Subcutaneous adipose tissue (tissue), 4 donors: ENCODE results near the gene BOC. TPM values are rescaled to one million over a fixed set of nuclear protein-coding genes. Genes with fewer than 3 reads are reported as not detected.

Experiments used
- CTCF ChIP-seq: fragments of 450-650 bp; IDR thresholded peaks from one replicate; pipeline ENCODE4 v1.5.1; 2016; ENCODE audit warnings: low read depth, mild to moderate bottlenecking, control low read depth, antibody characterized with exemption, moderate library complexity
- total RNA-seq, 4 donors: library from RNA; depleted of rRNA; stranded (reverse); fragments of >200 nt; gene quantifications; one replicate each; pipeline ENCODE4 v1.1.0, GENCODE V29; 2016

Gene BOC
- total RNA-seq, 4 donors from 2014 or later, result 15.1 to 46.5 (median 28.4) TPM

DNA sequence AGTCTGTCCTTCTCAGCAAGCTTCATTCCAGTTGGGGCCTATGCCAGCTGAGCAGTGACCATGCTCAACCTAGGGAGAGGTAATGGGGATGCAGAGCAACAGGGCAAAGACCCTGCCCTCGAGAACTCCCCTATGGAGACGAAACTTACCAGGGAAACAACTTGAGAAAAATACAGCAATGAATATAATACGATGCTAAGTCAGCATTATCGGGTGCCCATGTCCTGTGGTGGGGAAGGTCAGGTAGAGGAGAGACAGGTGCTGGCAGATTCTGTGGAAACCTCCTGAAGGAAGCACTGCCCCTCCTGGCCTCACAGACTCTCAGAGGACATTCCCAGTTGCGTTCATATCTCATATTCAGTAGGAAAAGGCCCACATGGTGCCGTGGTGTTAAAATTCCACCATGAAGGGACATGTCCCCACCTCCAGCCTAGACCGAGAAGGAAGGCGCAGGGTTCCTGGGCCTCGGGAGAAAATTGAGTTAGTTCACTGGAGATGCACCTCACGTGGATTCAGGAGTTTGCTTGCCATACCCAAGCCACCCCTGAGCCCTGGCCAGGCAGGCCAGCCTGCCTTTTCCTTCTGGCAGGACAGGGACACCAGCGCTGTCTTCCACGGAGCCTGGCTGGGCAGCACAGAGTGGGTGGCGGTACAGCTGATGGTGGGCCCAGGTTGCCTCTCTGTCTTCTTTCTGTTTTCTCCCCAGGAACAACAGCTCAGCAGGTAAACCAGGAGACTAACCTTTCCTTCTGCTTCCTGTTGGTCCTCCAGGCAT lies 62.4 kb downstream of the BOC start:
- TF ChIP-seq CTCF, result no peak

GRCh38 chr3:113274425-113275257 lies 63.3 kb downstream of the BOC start:
- no peak for TF ChIP-seq CTCF

DNA sequence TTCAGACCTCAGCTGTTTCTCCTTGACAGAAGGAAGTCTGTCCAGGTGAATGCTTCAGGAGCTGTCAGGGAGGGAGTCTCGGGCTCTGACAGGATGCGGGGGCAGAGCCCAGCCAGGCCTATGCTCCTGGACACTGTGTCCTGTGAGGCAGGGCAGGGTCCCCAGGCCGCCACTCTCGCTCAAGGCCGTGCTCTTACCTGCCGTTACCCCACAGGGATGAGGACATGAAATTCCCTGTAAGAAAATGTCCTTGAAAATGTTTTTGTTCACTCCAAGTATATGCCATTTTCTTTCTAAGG lies 63.9 kb downstream of the BOC start:
- no peak for TF ChIP-seq CTCF

GRCh38 chr3:113275583-113275928 lies 64.2 kb downstream of the BOC start:
- no peak for TF ChIP-seq CTCF

DNA sequence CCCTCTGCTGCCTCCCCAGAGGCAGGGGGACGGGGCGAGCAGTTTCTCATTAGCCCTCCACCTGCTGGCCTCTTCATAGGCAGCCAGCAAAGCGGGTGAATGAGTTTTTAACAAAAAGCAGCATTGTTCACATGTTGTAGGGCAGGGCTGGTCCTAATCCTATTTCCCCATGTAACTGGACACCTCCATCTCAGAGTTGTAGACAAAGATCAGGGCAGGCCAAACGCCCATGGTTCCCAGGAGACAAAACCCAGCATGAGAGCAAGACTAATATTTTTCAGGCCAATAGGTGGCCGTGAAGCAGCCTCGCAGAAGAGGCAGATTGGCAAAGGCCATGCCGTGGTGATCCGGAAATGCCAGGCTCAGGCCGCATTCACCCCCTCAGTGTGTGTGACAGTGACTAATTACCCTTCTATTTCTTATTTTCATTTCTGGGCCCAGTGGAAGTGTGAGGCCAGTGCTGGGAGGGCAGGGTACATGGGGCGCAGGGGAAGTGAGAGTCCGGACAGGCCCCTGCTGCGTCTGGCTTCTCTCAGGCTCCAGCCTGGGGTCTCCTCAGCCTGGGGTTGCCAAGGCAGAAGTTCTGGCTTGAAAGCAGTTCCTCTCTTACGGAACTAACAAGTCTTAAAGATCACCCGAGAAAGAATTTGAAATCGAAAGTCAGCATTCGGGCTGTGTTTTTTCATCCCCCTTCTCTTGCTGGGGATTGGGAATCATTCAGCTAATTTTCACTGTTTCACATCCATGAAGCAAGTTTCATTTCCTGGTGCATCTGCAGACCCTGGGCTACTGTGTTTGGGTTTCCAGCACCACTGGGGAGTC lies 64.8 kb downstream of the BOC start:
- TF ChIP-seq CTCF, result no peak

- TF ChIP-seq CTCF, result no peak
Observed at GRCh38 chr3:113276751-113277080, 65.4 kb downstream of the BOC start.

DNA sequence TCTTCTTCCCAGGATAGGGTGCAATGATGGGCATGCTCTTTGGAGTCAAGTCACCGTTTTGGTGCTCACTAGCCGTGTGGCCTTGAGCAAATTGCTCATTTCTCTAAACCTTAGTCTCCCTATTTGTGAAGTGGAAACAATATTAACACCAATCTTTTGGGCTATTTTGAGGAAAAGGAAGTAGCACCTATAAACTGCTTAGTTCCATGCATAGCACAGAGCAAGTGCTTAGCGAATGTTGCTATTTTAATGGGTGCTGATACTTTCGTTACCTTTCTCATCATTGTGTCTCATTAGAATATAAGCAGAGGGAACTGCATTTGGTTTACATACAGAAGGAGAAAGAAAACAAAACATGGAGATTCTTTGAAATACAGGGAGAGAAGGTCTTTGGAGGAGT lies 66.1 kb downstream of the BOC start:
- TF ChIP-seq CTCF, result no peak
